ENCODE results near the gene PELI2. TPM values are rescaled to one million over a fixed set of nuclear protein-coding genes. Genes with fewer than 3 reads are reported as not detected.

Gene PELI2
- total and polyA plus RNA-seq, 2 of the 4 experiments (the other 2 are of a cell fraction), result 6.0 to 36.7 TPM

DNA sequence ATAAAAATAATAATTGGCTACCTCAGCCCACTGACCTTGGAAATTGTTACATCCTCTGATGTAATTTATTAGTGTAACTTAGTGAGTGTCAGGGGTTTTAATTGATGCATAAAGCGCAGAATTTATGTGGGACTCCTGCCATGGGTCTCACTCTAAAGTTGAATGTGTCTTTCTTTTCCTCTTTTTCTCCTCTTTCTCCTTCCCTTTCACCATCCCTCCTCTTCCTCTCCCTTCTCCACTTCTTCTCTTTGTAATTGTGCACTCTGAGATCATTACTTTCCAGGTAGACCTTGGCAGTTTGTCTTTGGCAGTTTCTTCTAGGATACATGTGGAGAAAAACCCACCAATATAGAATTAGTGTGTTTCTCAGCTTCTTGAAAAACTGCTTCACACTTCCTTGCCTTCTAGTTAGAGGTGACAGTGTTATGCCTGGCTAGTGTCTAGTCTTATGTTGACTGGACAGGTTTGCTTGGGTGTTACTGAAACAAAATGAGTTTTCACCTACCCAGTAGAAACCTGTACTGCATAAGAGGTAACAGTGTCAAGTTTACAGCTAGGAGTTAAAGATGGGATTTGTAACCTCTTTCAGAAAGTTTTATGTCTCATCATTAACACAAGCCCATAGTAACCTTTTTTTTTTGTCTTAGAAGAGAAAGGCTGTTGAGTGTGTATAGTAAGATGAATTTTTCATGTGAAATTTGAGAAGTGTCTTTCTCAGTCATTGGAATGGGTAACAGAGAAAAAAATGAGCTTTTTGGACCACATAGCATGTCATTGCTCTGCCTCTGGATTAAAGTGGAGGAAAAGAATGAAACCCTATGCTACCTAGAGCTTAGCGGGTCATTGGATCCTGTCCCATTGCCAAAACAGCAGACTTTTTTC is 18.6 kb downstream of the PELI2 start:
- H2BK120ac ChIP-seq (ENCODE audit: low read depth, low read length), result no peak overlapping the region
- no peak overlapping the region for H2BK20ac ChIP-seq (ENCODE audit: low read depth, low read length)
- no peak overlapping the region for H3K27ac ChIP-seq (ENCODE audit: insufficient read depth, low read length)
- no peak overlapping the region for H4K5ac ChIP-seq (ENCODE audit: low read depth, low read length)
- peaks cover 16% of the 10 kb centered on the region for H3K9me1 ChIP-seq (ENCODE audit: insufficient read depth, low read length)
- dilution Hi-C loops (cut with HindIII; ENCODE audit: low sequenced_read_pairs, unreplicated experiment) (no loop called here), in situ Hi-C loops (cut with MboI; ENCODE audit: low sequenced_read_pairs) (no loop called here), intact Hi-C loops (cut with micrococcal nuclease) (no loop called here)
- H3K4me2 ChIP-seq (ENCODE audit: low read depth, low read length), result peak overlapping the region; percentile 84
- ChIA-PET CTCF (no interaction called here), POLR2A (ENCODE audit: unreplicated experiment) (no interaction called here)
- H3K18ac ChIP-seq (ENCODE audit: low read depth, low read length), result peak overlapping the region; percentile 52; the same call in 1 of the 2 replicates
- H2AFZ ChIP-seq (replicated peaks; ENCODE audit: low read length, poor library complexity), result no peak overlapping the region
- no peaks in the 10 kb centered on the region for H3K27me3 ChIP-seq (ENCODE audit: control insufficient read depth, insufficient read depth, low read length)
- no peak overlapping the region for H3K9ac ChIP-seq (ENCODE audit: low read depth, low read length)
- no peak overlapping the region for H2AK5ac ChIP-seq (ENCODE audit: low read depth, low read length)
- no peak overlapping the region for H2BK15ac ChIP-seq (ENCODE audit: low read depth, low read length)
- 0 out of 2 replicates have a peak overlapping the region, but pooled peaks have one; percentile 30 for H3K14ac ChIP-seq (replicated peaks; ENCODE audit: low read depth, low read length)
- no peak overlapping the region for H4K91ac ChIP-seq (ENCODE audit: insufficient read depth, low read depth, low read length)
- ATAC-seq (ENCODE audit: low read depth) (peak; percentile 70), DNase-seq (peak; percentile 40)
- H3K4me1 ChIP-seq (ENCODE audit: control insufficient read depth, insufficient read depth, low read length), result peaks cover 15% of the 10 kb centered on the region
- H2AK9ac ChIP-seq (replicated peaks; ENCODE audit: low read depth, low read length, poor library complexity), result no peak overlapping the region
- no peak overlapping the region for H3K56ac ChIP-seq (ENCODE audit: extremely low read depth, insufficient read depth, low read length)
- H3K79me1 ChIP-seq (ENCODE audit: low read depth in 1 of 2, low read length in 2 of 2), result peaks cover 19 to 57% of the 10 kb centered on the region in 2 experiments
- WGBS, 2 experiments (ENCODE audit: extremely low coverage in 2 of 2, insufficient read length in 1 of 2), result no CpG with 5 or more reads among the region's 2 CpGs
- no peaks in the 10 kb centered on the region for H3K9me3 ChIP-seq (ENCODE audit: control insufficient read depth, insufficient read depth, low read length)
- peaks cover 47% of the 10 kb centered on the region for H4K20me1 ChIP-seq (ENCODE audit: insufficient read depth, low read length)
- H3K36me3 ChIP-seq (ENCODE audit: control insufficient read depth, insufficient read depth, low read length), result no peaks in the 10 kb centered on the region
- no peak overlapping the region for H4K8ac ChIP-seq (ENCODE audit: low read depth in 2 of 2, low read length in 2 of 2)
- no peak overlapping the region for H3K4ac ChIP-seq (ENCODE audit: low read depth, low read length)
- H3K4me3 ChIP-seq (ENCODE audit: insufficient read depth, low read depth, low read length), result no peak overlapping the region
- peak overlapping the region; percentile 48 for H3K23ac ChIP-seq (ENCODE audit: low read depth, low read length)
- no TSS peak for BruUV-seq (replicated peaks)
- no peak overlapping the region for H2BK5ac ChIP-seq (ENCODE audit: low read depth, low read length, poor library complexity, severe bottlenecking)
- TF ChIP-seq RCOR1 (IDR thresholded peaks at IDR 0.05; ENCODE audit: insufficient replicate concordance, low read length), result no peak
- TF ChIP-seq MAZ (IDR thresholded peaks at IDR 0.05; ENCODE audit: borderline replicate concordance, low read depth, low read length), result no peak
- no peak for TF ChIP-seq RAD21 (IDR thresholded peaks at IDR 0.05; ENCODE audit: low read length)
- TF ChIP-seq NFE2L2 (IDR thresholded peaks at IDR 0.05; ENCODE audit: low read depth, low read length), result no peak
- TF ChIP-seq CEBPB (IDR thresholded peaks at IDR 0.05; ENCODE audit: low read depth, low read length), result no peak
- TF ChIP-seq SMC3 (IDR thresholded peaks at IDR 0.05; ENCODE audit: low read depth, low read length), result no peak
- TF ChIP-seq MAFK (IDR thresholded peaks at IDR 0.05; ENCODE audit: low read depth, low read length), result no peak
- TF ChIP-seq RFX5 (IDR thresholded peaks at IDR 0.05; ENCODE audit: low read depth, low read length), result no peak
- TF ChIP-seq POLR2A (IDR thresholded peaks at IDR 0.05; ENCODE audit: low read depth, low read length), result no peak
- no peak for TF ChIP-seq FOS (IDR thresholded peaks at IDR 0.05; ENCODE audit: low read depth, low read length)
- no peak for TF ChIP-seq ELK1 (IDR thresholded peaks at IDR 0.05; ENCODE audit: borderline replicate concordance, low read depth, low read length)
- TF ChIP-seq, protein P1, sequence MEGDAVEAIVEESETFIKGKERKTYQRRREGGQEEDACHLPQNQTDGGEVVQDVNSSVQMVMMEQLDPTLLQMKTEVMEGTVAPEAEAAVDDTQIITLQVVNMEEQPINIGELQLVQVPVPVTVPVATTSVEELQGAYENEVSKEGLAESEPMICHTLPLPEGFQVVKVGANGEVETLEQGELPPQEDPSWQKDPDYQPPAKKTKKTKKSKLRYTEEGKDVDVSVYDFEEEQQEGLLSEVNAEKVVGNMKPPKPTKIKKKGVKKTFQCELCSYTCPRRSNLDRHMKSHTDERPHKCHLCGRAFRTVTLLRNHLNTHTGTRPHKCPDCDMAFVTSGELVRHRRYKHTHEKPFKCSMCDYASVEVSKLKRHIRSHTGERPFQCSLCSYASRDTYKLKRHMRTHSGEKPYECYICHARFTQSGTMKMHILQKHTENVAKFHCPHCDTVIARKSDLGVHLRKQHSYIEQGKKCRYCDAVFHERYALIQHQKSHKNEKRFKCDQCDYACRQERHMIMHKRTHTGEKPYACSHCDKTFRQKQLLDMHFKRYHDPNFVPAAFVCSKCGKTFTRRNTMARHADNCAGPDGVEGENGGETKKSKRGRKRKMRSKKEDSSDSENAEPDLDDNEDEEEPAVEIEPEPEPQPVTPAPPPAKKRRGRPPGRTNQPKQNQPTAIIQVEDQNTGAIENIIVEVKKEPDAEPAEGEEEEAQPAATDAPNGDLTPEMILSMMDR (conservative IDR thresholded peaks at IDR 0.05; ENCODE audit: low read depth, low read length), result no peak
- no peak for TF ChIP-seq CHD1 (IDR thresholded peaks at IDR 0.05; ENCODE audit: low read depth, low read length)
- TF ChIP-seq USF2 (IDR thresholded peaks at IDR 0.05; ENCODE audit: low read depth, low read length), result no peak
- no peak for TF ChIP-seq MXI1 (IDR thresholded peaks at IDR 0.05; ENCODE audit: borderline replicate concordance, low read depth, low read length)
